Ishikawa (cell line): ENCODE results near the gene PTPRD.

Experiments
- CEBPB ChIP-seq: IDR thresholded peaks from 2 replicates; pipeline ENCODE4 v1.6.1; 2012
- CREB1 ChIP-seq: IDR thresholded peaks from 2 replicates; pipeline ENCODE4 v1.6.1; 2012; ENCODE audit warnings: low read depth
- EGR1 ChIP-seq: IDR thresholded peaks from 2 replicates; pipeline ENCODE4 v1.6.1; 2012
- EP300 ChIP-seq: IDR thresholded peaks from 2 replicates; pipeline ENCODE4 v1.6.1; 2012; ENCODE audit warnings: borderline replicate concordance
- FOXM1 ChIP-seq: IDR thresholded peaks from 2 replicates; pipeline ENCODE4 v1.6.1; 2012; ENCODE audit warnings: low read depth, borderline replicate concordance
- NFIC ChIP-seq: IDR thresholded peaks from 2 replicates; pipeline ENCODE4 v1.6.1; 2012
- RAD21 ChIP-seq: IDR thresholded peaks from 2 replicates; pipeline ENCODE4 v1.6.1; 2012; ENCODE audit warnings: low read depth
- TAF1 ChIP-seq: IDR thresholded peaks from 2 replicates; pipeline ENCODE4 v1.6.1; 2012; ENCODE audit warnings: low read depth, mild to moderate bottlenecking
- TCF12 ChIP-seq: IDR thresholded peaks from 2 replicates; pipeline ENCODE4 v1.6.1; 2012; ENCODE audit warnings: low read depth
- USF1 ChIP-seq: IDR thresholded peaks from 2 replicates; pipeline ENCODE4 v1.6.1; 2012
- YY1 ChIP-seq: IDR thresholded peaks from 2 replicates; pipeline ENCODE4 v1.6.1; 2012; ENCODE audit warnings: low read depth
- ZBTB7A ChIP-seq: IDR thresholded peaks from 2 replicates; pipeline ENCODE4 v1.6.1; 2012; ENCODE audit warnings: low read depth
- TF ChIP-seq, protein P1 (sequence below): IDR thresholded peaks from 2 replicates; pipeline ENCODE4 v1.6.1; 2012
- TF ChIP-seq, protein P2 (sequence below): IDR thresholded peaks from 2 replicates; pipeline ENCODE4 v1.6.1; 2012; ENCODE audit warnings: low read depth, mild to moderate bottlenecking

- TF ChIP-seq EP300: no peak
- TF ChIP-seq FOXM1: no peak
- no peak for TF ChIP-seq CEBPB
- no peak for TF ChIP-seq YY1
- TF ChIP-seq, protein P1, sequence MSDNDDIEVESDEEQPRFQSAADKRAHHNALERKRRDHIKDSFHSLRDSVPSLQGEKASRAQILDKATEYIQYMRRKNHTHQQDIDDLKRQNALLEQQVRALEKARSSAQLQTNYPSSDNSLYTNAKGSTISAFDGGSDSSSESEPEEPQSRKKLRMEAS: no peak
- no peak for TF ChIP-seq TAF1
- TF ChIP-seq NFIC: no peak
- TF ChIP-seq, protein P2, sequence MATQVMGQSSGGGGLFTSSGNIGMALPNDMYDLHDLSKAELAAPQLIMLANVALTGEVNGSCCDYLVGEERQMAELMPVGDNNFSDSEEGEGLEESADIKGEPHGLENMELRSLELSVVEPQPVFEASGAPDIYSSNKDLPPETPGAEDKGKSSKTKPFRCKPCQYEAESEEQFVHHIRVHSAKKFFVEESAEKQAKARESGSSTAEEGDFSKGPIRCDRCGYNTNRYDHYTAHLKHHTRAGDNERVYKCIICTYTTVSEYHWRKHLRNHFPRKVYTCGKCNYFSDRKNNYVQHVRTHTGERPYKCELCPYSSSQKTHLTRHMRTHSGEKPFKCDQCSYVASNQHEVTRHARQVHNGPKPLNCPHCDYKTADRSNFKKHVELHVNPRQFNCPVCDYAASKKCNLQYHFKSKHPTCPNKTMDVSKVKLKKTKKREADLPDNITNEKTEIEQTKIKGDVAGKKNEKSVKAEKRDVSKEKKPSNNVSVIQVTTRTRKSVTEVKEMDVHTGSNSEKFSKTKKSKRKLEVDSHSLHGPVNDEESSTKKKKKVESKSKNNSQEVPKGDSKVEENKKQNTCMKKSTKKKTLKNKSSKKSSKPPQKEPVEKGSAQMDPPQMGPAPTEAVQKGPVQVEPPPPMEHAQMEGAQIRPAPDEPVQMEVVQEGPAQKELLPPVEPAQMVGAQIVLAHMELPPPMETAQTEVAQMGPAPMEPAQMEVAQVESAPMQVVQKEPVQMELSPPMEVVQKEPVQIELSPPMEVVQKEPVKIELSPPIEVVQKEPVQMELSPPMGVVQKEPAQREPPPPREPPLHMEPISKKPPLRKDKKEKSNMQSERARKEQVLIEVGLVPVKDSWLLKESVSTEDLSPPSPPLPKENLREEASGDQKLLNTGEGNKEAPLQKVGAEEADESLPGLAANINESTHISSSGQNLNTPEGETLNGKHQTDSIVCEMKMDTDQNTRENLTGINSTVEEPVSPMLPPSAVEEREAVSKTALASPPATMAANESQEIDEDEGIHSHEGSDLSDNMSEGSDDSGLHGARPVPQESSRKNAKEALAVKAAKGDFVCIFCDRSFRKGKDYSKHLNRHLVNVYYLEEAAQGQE: no peak
- TF ChIP-seq ZBTB7A: no peak
- TF ChIP-seq RAD21: no peak
- TF ChIP-seq TCF12: no peak
- no peak for TF ChIP-seq CREB1
- no peak for TF ChIP-seq EGR1
- no peak for TF ChIP-seq USF1
These were observed 1271.6 kb downstream of the PTPRD start for GRCh38 chr9:9341203-9341602.
